Large intestine (tissue), 3 donors: ENCODE data around the gene KNTC1. TPM values are rescaled to one million over a fixed set of nuclear protein-coding genes. Genes with fewer than 3 reads are reported as not detected.
A peak's percentile ranks its signal among the peaks of the same experiment; 100 is the strongest.
"Not testable (repeated sequence)": the region's sequence is repeated elsewhere in the genome, so short reads cannot be mapped to it uniquely, and the experiment has no call there.

Source experiments
- DNase-seq, 2 donors: peaks; one replicate each; pipeline versions ENCODE4 v3.0.0 to v3.0.0-alpha.2; 2013
- H3K27ac ChIP-seq: one replicate; pipeline ENCODE4 v1.5.1; 2013; ENCODE audit warnings: low read length
- H3K27me3 ChIP-seq: 2 replicates; pipeline ENCODE4 v1.6.1; 2013; ENCODE audit warnings: low read length; ENCODE audit not compliant: control insufficient read depth, insufficient read depth
- H3K36me3 ChIP-seq: 2 replicates; pipeline ENCODE4 v1.6.1; 2013; ENCODE audit warnings: low read length; ENCODE audit not compliant: control insufficient read depth, insufficient read depth
- H3K4me1 ChIP-seq: one replicate; pipeline ENCODE4 v1.6.1; 2013; ENCODE audit warnings: low read length; ENCODE audit not compliant: control insufficient read depth, insufficient read depth
- H3K4me3 ChIP-seq: one replicate; pipeline ENCODE4 v1.5.1; 2013; ENCODE audit warnings: low read length
- H3K9me3 ChIP-seq: one replicate; pipeline ENCODE4 v1.6.1; 2013; ENCODE audit warnings: mild to moderate bottlenecking, low read depth, low read length, moderate library complexity; ENCODE audit not compliant: control insufficient read depth
- WGBS: methylation state at CpG from one replicate; pipeline ENCODE4 v1.1.5; 2013; ENCODE audit warnings: low lambda C conversion rate; ENCODE audit not compliant: insufficient coverage; 5-methylcytosine and 5-hydroxymethylcytosine counted together
- polyA plus RNA-seq: library from polyadenylated mRNA; unstranded; fragments of 120-200 nt; gene quantifications from one replicate; pipeline ENCODE4 v1.2.1, GENCODE V29; 2013

Gene KNTC1
- polyA plus RNA-seq, 1 donor = 37.1 TPM

- WGBS = 66% methylated on average over 3 of the region's 5 CpGs
- Histone ChIP-seq H3K36me3 (peaks cover 3% of the 10 kb centered on the region), H3K9me3 (no peaks in the 10 kb centered on the region), H3K4me3 (no peak overlapping the region), H3K4me1 (no peaks in the 10 kb centered on the region), H3K27ac (no peak overlapping the region), H3K27me3 (no peaks in the 10 kb centered on the region)
- DNase-seq = no peak
Measured at GRCh38 chr12:122635471-122635870, 108.4 kb downstream of the KNTC1 start.

- DNase-seq = no peak
- Histone ChIP-seq H3K9me3 (no peaks in the 10 kb centered on the region), H3K36me3 (no peaks in the 10 kb centered on the region), H3K4me3 (no peak overlapping the region), H3K27me3 (no peaks in the 10 kb centered on the region), H3K27ac (no peak overlapping the region), H3K4me1 (peaks cover 2% of the 10 kb centered on the region)
- 100% methylated on average over 2 of the region's 7 CpGs for WGBS
Measured at GRCh38 chr12:122643207-122643805, 116.3 kb downstream of the KNTC1 start.

- Histone ChIP-seq H3K4me3 (no peak overlapping the region), H3K27me3 (no peaks in the 10 kb centered on the region)
- WGBS = 90% methylated on average over 3 of the region's 8 CpGs
Measured at GRCh38 chr12:122646517-122647217, 119.6 kb downstream of the KNTC1 start.

GRCh38 chr12:122651520-122652224, 124.6 kb downstream of the KNTC1 start:
- Histone ChIP-seq H3K36me3 (no peaks in the 10 kb centered on the region), H3K9me3 (no peaks in the 10 kb centered on the region), H3K4me1 (no peaks in the 10 kb centered on the region), H3K27me3 (no peaks in the 10 kb centered on the region), H3K4me3 (no peak overlapping the region), H3K27ac (no peak overlapping the region)
- 10% methylated on average over 2 of the region's 11 CpGs for WGBS
- DNase-seq = peak in 1 of 2 donors; percentile 11

More at GRCh38 chr12:122646517-122647217, 119.6 kb downstream of the KNTC1 start:
- Histone ChIP-seq H3K9me3 (no peaks in the 10 kb centered on the region), H3K36me3 (no peaks in the 10 kb centered on the region), H3K4me1 (peaks cover 2% of the 10 kb centered on the region), H3K27ac (no peak overlapping the region)
- DNase-seq = no peak

GRCh38 chr12:122653291-122653690, 126.2 kb downstream of the KNTC1 start:
- H3K27me3 ChIP-seq, H3K4me1 ChIP-seq, H3K36me3 ChIP-seq, H3K9me3 ChIP-seq, H3K27ac ChIP-seq, DNase-seq, H3K4me3 ChIP-seq: not testable (repeated sequence)
- 100% methylated on average over 2 of the region's 8 CpGs for WGBS

GRCh38 chr12:122656298-122656697, 129.2 kb downstream of the KNTC1 start:
- Histone ChIP-seq H3K27me3 (no peaks in the 10 kb centered on the region), H3K27ac (no peak overlapping the region), H3K4me1 (no peaks in the 10 kb centered on the region), H3K36me3 (no peaks in the 10 kb centered on the region), H3K9me3 (no peaks in the 10 kb centered on the region), H3K4me3 (no peak overlapping the region)
- 83% methylated on average over 1 of the region's 3 CpGs for WGBS
- no peak for DNase-seq

GRCh38 chr12:122659579-122659978, 132.5 kb downstream of the KNTC1 start:
- no peaks in the 10 kb centered on the region for H3K27me3 ChIP-seq
- WGBS = no CpG with 5 or more reads among the region's 6 CpGs
- H3K4me1 ChIP-seq = no peaks in the 10 kb centered on the region
- no peak overlapping the region for H3K4me3 ChIP-seq
- no peak for DNase-seq
- H3K27ac ChIP-seq = no peak overlapping the region
- H3K36me3 ChIP-seq = no peaks in the 10 kb centered on the region
- no peaks in the 10 kb centered on the region for H3K9me3 ChIP-seq

- H3K4me3 ChIP-seq = no peak overlapping the region
- DNase-seq = no peak
- H3K27ac ChIP-seq = no peak overlapping the region
- H3K4me1 ChIP-seq = no peaks in the 10 kb centered on the region
- H3K36me3 ChIP-seq = no peaks in the 10 kb centered on the region
- no peaks in the 10 kb centered on the region for H3K27me3 ChIP-seq
- no peaks in the 10 kb centered on the region for H3K9me3 ChIP-seq
- WGBS = no CpG with 5 or more reads among the region's 16 CpGs
Measured at GRCh38 chr12:122661246-122661645, 134.2 kb downstream of the KNTC1 start.

GRCh38 chr12:122661938-122662337, 134.9 kb downstream of the KNTC1 start:
- Histone ChIP-seq H3K4me3 (no peak overlapping the region), H3K27ac (no peak overlapping the region), H3K36me3 (no peaks in the 10 kb centered on the region), H3K9me3 (no peaks in the 10 kb centered on the region), H3K27me3 (no peaks in the 10 kb centered on the region), H3K4me1 (no peaks in the 10 kb centered on the region)
- DNase-seq = no peak
- no CpG with 5 or more reads among the region's 3 CpGs for WGBS

- no peak for DNase-seq
- 84% methylated on average over 2 of the region's 8 CpGs for WGBS
- H3K27ac ChIP-seq = no peak overlapping the region
Measured at GRCh38 chr12:122665349-122665748, 138.3 kb downstream of the KNTC1 start.

More at GRCh38 chr12:122665349-122665748, 138.3 kb downstream of the KNTC1 start:
- H3K4me3 ChIP-seq = no peak overlapping the region
- no peaks in the 10 kb centered on the region for H3K4me1 ChIP-seq
- no peaks in the 10 kb centered on the region for H3K36me3 ChIP-seq
- H3K9me3 ChIP-seq = no peaks in the 10 kb centered on the region
- no peaks in the 10 kb centered on the region for H3K27me3 ChIP-seq
